HG03565 (cell line): ENCODE data around the gene GMDS.
A peak's percentile ranks its signal among the peaks of the same experiment; 100 is the strongest.
"Not testable (repeated sequence)": the region's sequence is repeated elsewhere in the genome, so short reads cannot be mapped to it uniquely, and the experiment has no call there.

Experiments used
- ATAC-seq: cut with Tn5 transposase; IDR thresholded peaks from one replicate; pipeline ENCODE4 v1.9.1; 2021; ENCODE audit warnings: mild to moderate bottlenecking, moderate library complexity; ENCODE audit not compliant: unreplicated experiment

Gene GMDS

GRCh38 chr6:1761477-1761877 is 483.9 kb downstream of the GMDS start:
- ATAC-seq, result no peak

DNA sequence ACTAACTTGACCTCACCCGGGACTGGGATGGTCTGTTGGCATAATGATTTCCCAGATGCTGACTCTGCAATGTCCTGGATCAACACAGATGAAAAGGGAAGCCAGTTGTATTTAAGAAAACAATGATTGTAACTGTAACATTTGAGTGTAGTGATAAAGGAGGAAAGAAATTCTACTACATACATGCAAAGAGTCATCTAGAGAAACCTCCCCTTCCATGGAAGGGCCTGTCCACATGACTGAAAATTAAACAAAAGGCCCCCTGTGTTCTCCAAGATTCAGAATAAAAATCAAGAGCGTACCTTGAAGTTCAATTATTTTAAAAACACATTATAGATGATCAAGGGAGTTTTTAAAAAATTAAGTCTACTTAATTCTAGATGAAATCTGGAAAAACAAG is 484.5 kb downstream of the GMDS start:
- ATAC-seq, result no peak

- ATAC-seq, result no peak
These were observed 485.5 kb downstream of the GMDS start for GRCh38 chr6:1759870-1760269.

- no peak for ATAC-seq
These were observed 487.2 kb downstream of the GMDS start for GRCh38 chr6:1758076-1758679.

- ATAC-seq, result no peak
These were observed 488.3 kb downstream of the GMDS start for GRCh38 chr6:1757131-1757530.

DNA sequence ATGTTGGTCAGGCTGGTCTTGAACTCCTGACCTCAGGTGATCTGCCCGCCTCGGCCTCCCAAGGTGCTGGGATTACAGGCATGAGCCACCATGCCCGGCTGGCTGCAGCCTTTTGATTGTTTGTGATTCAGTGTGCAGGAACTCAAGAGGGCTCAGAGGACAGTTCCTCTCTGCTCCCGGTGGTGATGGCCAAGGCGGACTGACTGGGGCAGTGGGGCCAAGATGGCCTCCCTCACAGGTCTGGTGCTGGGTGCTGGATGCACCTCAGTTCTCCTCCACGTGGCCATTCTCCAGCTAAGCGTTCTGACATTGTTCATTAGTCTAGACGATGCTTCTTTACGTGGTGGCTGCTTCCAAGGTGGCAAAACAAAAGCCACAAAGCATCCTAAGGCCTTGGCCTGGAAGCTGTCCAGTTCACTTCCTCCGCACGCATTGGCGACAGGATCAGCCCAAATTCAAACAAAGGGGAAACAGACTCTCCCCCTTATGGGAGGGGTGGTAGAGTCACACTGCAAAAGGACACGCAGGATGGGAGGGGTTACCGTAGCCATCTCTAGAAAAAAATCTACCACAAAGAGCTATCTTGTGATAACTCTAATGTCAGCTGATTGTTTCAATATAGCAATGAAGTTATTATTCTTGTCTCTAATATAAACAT is 488.8 kb downstream of the GMDS start:
- ATAC-seq, result no peak

GRCh38 chr6:1751063-1751462 is 494.3 kb downstream of the GMDS start:
- not testable (repeated sequence) for ATAC-seq

DNA sequence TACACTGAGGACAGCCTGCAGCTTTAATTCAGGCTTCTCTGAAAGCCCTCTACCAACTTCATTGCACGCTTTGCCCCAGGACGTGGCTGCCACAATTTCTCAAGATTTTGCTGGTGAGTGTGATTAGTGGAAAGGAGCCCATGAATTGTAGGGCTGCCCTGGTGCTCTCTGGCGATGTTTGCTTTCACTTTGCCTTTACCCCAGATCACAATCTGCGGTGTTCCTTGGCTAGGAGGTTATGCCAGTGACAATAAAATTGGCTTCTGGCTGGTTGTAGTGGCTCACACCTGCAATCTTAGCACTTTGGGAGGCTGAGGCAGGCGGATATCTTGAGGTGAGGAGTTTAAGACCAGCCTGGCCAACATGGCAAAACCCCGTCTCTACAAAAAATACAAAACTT is 496.4 kb downstream of the GMDS start:
- no peak for ATAC-seq

- ATAC-seq, result no peak
These were observed 497.9 kb downstream of the GMDS start for GRCh38 chr6:1747531-1747930.

GRCh38 chr6:1747003-1747402 is 498.4 kb downstream of the GMDS start:
- no peak for ATAC-seq

DNA sequence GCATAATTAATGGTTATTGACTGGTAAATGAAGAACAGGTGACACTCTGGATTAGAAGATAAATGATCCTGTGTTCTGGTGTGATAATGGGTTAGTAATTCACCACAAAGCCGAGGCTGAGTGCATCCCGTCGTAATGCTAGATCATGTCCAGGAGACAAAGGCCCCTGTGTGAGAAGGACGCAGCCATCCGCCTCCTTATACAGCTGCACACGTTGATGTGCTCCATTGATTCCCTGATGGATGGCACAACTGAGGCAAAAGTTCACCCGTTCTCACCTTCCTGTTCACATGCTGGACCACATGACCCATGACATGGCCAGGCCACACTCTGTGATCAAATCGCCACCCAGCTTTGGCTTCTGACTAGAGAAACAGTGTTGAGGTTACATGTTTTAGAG is 499.6 kb downstream of the GMDS start:
- ATAC-seq, result no peak

- ATAC-seq, result no peak
These were observed 500.9 kb downstream of the GMDS start for GRCh38 chr6:1744543-1744942.

- peak; percentile 94 for ATAC-seq
These were observed 505.7 kb downstream of the GMDS start for GRCh38 chr6:1739680-1740079.

GRCh38 chr6:1739220-1739619 is 506.2 kb downstream of the GMDS start:
- peak; percentile 20 for ATAC-seq

DNA sequence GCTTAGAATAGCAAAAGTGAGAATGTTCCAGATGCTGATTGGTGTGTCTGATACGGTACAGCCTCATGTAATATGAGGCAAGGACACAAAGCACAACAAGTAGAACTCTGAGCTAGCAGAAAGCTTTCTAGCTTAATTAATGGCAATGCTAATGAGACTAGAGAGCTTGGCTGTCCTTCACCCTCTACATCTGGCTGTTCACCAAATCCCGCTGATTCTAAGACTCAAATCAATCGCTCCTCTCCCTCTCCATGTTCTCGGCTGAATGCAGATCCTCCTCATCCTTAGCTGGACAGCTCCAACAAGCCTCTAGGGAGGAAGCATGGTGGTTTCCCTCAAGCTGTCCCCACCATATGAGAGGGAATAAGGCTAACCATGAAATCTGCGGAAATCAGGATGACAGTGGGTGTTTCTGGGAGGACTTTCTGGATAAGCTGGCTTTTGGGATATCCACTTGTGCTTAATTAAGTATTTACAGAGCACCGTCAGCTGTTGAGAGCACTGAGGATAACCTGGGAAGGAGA is 506.8 kb downstream of the GMDS start:
- no peak for ATAC-seq

DNA sequence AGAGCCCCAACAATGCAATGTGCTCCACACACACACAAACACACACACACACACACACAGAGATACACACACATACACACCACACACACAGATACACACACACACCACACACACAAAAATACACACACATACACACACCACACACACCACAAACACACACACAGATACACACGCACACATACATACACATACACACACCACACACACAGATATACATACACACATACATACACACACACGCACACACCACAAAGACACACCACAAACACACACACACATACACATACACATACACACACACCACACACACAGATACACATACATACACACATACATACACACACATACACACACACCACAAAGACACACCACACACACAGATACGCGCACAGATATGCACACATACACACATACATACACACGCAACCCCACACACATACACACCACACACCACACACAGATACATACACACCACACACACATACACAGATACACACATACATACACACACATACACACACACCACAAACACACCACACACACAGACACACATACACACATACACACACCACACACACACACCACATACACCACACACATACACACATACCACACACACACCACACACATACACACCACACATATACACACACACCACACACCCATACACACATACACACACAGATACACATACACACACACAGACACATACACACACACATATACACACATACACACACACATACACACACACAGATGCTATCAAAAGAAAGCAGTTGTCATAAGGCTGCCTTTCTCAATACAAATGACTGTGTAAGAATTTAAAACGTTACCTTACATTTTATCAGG is 507.7 kb downstream of the GMDS start:
- no peak for ATAC-seq

DNA sequence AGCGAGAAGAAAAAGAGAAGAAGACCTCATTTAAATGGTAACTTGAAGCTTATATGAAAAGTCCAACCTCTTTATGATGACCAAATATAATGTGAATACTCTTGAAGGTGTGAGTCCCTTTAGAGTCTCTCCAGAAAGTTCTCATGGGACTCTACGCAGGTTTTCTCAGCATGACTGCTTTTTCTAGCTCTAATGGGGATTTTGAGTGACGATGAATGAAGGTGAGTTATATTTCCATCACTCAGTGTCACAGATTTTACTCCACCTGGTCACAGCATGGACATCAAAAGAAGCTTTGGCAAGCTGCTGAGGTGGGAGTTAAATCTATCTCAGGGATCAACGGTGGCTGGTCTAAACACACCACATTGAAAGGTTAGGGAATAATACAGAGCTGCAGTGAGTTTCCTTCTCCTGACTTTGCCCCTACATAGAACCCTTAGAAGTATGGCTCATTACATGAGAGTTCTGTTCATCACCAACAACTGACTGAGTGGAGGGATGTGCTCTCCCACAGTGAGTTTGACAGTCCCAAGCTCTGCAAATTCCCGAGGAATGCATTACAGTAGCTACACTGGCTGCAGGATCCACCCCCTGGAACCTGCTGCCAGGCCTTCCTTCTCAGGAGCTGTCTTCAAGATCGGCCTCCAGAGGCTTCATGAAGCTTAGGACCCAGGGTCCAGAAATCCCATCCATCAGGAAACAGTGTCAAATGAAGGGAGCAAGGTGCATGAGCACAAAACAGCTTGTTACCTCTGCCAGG is 508.9 kb downstream of the GMDS start:
- ATAC-seq, result no peak

DNA sequence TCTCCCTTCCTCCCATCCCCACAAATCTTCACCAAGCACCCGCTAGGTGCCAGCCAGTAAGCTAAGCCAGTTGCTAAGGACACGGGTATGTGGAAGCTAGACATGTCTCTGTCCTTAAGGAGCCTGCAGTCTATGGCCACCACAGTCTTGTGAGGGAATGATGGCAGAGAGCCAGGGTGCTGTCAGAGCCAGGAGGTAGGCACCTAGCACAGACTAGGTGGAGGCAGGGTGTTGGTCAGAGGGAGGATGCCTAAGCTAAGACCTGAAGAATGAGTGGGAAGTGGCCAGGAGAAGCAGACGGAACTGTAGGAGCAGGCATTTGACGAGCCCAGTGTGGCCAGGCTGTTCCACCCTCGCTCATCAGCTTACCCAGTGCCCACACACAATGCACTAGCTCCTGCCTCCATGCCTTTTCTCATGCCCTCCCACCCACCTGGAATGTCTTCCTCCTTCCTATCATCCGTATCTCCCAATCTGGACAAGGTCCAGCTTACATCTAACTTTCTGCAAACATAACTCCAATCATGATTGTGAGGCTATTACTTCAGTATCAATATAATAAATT is 510.1 kb downstream of the GMDS start:
- no peak for ATAC-seq

DNA sequence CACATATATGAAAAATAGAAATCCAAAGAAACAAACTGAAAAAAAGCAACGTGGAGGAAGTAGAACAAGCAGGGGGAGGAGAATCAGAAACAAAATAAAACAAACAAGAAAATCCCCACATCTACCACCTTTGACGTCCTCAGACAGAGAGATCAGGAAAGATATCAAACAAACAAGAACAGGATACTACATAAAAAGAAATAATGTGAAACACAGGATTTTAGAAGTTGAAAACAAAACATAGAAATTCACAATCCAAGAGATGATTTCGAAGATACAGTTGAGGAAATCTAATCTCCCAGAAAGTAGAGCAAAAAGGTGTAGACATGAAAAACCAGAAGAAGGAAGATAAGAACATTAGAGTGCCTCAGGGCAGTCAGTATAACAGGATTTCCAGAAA is 514.5 kb downstream of the GMDS start:
- ATAC-seq, result no peak

- ATAC-seq, result no peak
These were observed 515.7 kb downstream of the GMDS start for GRCh38 chr6:1729750-1730140.
